Left ventricle myocardium inferior (tissue), 1 donor: ENCODE results near the gene F13A1. TPM values are rescaled to one million over a fixed set of nuclear protein-coding genes. Genes with fewer than 3 reads are reported as not detected.

ENCODE experiments used
- DNase-seq: peaks from one replicate; pipeline ENCODE4 v3.0.0-alpha.2; 2020
- H3K27ac ChIP-seq: fragments of 200-600 bp; replicated peaks from 2 replicates; pipeline ENCODE4 v1.8.0; 2021
- H3K27me3 ChIP-seq: fragments of 200-600 bp; 2 replicates; pipeline ENCODE4 v1.8.0; 2021; ENCODE audit warnings: low read depth
- H3K36me3 ChIP-seq: fragments of 200-600 bp; 2 replicates; pipeline ENCODE4 v1.8.0; 2021
- H3K4me1 ChIP-seq: fragments of 200-600 bp; 2 replicates; pipeline ENCODE4 v1.8.0; 2021
- H3K4me3 ChIP-seq: fragments of 200-600 bp; 2 replicates; pipeline ENCODE4 v1.8.0; 2021; ENCODE audit warnings: mild to moderate bottlenecking, moderate library complexity
- H3K9me3 ChIP-seq: fragments of 200-600 bp; replicated peaks from 2 replicates; pipeline ENCODE4 v1.8.0; 2021
- intact Hi-C: fragments of 100-400 bp; cut with micrococcal nuclease; formaldehyde crosslinking; loops from one replicate; pipeline ENCODE4 v1.11.0; 2022
- total RNA-seq: library from RNA; stranded (reverse); fragmentation: NEBNext Ultra II Directional; extraction: Animal tissue kit (Norgen Biotek cat#: 25700); gene quantifications from one replicate; pipeline ENCODE4 v1.2.1, GENCODE V29; 2021
- TF ChIP-seq, protein P1 (sequence below): fragments of 200-600 bp; IDR thresholded peaks from 2 replicates; pipeline ENCODE4 v1.8.0; 2021; ENCODE audit warnings: antibody characterized with exemption, mild to moderate bottlenecking, borderline replicate concordance
- donor health status: DM: no; HTN: yes; CAD: no; lungs with severe emphysema.

F13A1 gene
- total RNA-seq, 1 donor from 2014 or later, result 93.1 TPM

- Histone ChIP-seq H3K27ac (no peak overlapping the region), H3K9me3 (no peaks in the 10 kb centered on the region), H3K27me3 (peaks cover 3% of the 10 kb centered on the region), H3K4me3 (no peak overlapping the region), H3K4me1 (no peaks in the 10 kb centered on the region), H3K36me3 (no peaks in the 10 kb centered on the region)
- TF ChIP-seq, protein P1, sequence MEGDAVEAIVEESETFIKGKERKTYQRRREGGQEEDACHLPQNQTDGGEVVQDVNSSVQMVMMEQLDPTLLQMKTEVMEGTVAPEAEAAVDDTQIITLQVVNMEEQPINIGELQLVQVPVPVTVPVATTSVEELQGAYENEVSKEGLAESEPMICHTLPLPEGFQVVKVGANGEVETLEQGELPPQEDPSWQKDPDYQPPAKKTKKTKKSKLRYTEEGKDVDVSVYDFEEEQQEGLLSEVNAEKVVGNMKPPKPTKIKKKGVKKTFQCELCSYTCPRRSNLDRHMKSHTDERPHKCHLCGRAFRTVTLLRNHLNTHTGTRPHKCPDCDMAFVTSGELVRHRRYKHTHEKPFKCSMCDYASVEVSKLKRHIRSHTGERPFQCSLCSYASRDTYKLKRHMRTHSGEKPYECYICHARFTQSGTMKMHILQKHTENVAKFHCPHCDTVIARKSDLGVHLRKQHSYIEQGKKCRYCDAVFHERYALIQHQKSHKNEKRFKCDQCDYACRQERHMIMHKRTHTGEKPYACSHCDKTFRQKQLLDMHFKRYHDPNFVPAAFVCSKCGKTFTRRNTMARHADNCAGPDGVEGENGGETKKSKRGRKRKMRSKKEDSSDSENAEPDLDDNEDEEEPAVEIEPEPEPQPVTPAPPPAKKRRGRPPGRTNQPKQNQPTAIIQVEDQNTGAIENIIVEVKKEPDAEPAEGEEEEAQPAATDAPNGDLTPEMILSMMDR, result no peak
- intact Hi-C loops, result no loop called here
- DNase-seq, result no peak
These were observed 36.1 kb downstream of the F13A1 start for GRCh38 chr6:6284221-6284966.

DNA sequence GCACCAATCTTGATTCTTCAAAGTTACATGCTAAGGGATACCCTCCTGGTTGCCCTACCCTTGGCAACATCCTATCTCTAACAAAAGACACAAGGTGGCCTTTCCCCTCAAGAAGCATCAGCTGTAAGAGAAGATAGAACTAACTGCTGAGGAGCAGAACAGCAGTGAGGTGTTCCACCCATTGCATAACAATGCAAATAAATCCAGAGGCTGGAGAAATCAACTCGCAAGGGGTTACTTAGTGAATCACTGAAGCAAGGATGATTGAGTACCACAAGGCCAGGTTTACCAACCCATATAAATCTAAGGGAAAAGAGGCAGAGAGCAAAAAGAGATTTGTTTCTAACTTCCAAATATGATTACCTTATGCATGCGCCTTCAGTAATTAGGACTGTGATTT lies 36.7 kb downstream of the F13A1 start:
- TF ChIP-seq, protein P1, result no peak
- intact Hi-C loops, result no loop called here
- H3K36me3 ChIP-seq, result no peaks in the 10 kb centered on the region
- no peaks in the 10 kb centered on the region for H3K4me1 ChIP-seq
- H3K27me3 ChIP-seq, result no peaks in the 10 kb centered on the region
- no peaks in the 10 kb centered on the region for H3K9me3 ChIP-seq
- DNase-seq, result no peak
- H3K4me3 ChIP-seq, result no peak overlapping the region
- no peak overlapping the region for H3K27ac ChIP-seq

GRCh38 chr6:6282716-6283115 lies 37.7 kb downstream of the F13A1 start:
- H3K27ac ChIP-seq, result no peak overlapping the region
- no peak overlapping the region for H3K4me3 ChIP-seq
- no peaks in the 10 kb centered on the region for H3K27me3 ChIP-seq
- no peaks in the 10 kb centered on the region for H3K4me1 ChIP-seq
- no peaks in the 10 kb centered on the region for H3K36me3 ChIP-seq
- TF ChIP-seq, protein P1, result no peak
- intact Hi-C loops, result no loop called here
- no peak for DNase-seq
- H3K9me3 ChIP-seq, result no peaks in the 10 kb centered on the region

DNA sequence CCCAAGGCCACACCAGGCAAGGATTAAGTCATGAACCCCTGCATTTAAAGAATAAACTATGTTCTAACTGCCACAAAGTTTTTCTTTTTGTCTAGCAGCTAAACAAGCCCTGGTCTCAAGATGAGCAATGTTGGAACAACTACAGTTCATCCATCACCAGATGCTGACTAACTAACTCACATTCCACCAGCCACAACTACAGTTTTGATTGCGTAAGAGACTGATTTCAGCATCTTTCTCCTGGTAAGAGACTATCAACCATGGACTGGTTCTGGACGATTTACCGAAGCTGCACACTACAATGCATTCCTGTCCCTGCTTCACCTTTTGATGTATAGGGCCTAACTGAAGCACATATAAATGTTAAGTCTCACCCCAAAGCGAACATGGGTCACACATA lies 43.0 kb downstream of the F13A1 start:
- Histone ChIP-seq H3K27ac (no peak overlapping the region), H3K27me3 (peaks cover 31% of the 10 kb centered on the region), H3K4me3 (no peak overlapping the region), H3K4me1 (no peaks in the 10 kb centered on the region), H3K9me3 (no peaks in the 10 kb centered on the region), H3K36me3 (no peaks in the 10 kb centered on the region)
- DNase-seq, result no peak
- intact Hi-C loops, result no loop called here
- TF ChIP-seq, protein P1, result no peak

DNA sequence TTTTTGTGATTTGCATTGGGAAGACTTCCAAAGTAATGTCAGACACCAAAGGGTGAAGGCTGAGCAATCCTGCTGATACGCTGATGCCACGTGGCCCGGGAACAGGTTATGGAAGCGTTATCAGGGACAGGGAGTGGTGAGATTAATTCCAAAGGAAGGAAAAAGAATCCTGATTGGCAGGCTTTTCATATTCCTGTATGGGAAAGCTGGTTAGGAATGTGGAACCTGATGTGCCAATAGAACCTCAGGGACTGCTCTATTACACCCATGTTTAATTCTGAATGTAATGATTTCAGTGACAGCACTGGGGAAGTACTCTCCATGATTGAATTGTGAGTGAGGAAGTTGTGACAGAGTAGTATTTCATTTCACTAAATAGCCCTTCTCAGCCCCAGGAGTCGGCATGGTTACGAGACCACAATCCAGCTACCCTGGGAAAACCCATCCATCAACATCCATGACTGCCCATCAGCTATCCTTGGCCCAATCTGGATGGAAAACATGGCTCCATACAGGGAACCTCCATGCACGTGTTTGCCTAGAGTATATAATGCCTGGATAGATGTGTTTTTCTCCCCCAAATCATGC lies 49.4 kb downstream of the F13A1 start:
- H3K36me3 ChIP-seq, result no peaks in the 10 kb centered on the region
- no peaks in the 10 kb centered on the region for H3K4me1 ChIP-seq
- H3K27me3 ChIP-seq, result peaks cover 69% of the 10 kb centered on the region
- no peak for DNase-seq
- intact Hi-C loops, result no loop called here
- no peak overlapping the region for H3K4me3 ChIP-seq
- H3K9me3 ChIP-seq, result peaks cover 10% of the 10 kb centered on the region
- H3K27ac ChIP-seq, result no peak overlapping the region
- TF ChIP-seq, protein P1, result no peak
